ENCODE measurements around the gene DTX2.
"Not testable (repeated sequence)": the region's sequence is repeated elsewhere in the genome, so short reads cannot be mapped to it uniquely, and the experiment has no call there.

DTX2 gene

DNA sequence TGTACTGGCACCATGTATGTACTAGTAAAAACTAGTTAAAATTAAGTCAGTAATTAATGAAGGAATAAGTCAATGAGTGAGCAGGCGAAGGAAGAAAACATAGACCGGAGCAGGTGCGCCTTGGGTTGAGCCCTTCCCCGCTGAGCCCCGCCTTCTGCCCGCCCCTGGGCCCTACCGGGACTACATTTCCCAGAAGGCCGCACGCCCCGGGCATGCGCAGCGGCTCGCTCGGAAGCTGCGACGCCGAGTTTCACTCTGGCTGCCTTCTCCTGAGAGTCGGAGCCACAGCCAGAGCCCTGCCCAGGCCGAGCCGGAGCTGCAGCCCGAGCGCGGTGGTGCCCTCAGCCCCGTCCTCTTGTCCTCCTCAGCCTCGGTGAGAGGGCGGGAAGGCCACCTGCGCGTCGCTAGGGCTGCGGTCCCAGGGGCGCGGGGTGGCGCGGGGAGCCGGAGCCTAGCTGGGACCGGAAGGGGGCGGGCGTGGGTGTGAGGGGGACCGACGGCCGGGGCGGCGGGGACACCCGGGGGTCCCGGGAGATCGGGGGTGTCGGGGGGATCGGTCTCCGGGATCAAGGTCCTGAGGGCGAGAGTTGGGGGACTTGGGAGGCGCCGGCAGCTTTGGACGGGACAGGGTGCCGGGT is at the start of gene DTX2:
TSS of gene DTX2 (plus strand) at position 246 of the 638 bp plus-strand sequence. CDS start 18,801 bp downstream, outside the sequence.
- not testable (repeated sequence) for H3K4me1 ChIP-seq (ENCODE audit: control insufficient read depth, insufficient read depth, low read length); H3K9ac ChIP-seq (ENCODE audit: low read length); H3K36me3 ChIP-seq (ENCODE audit: control insufficient read depth, insufficient read depth, low read length); H3K27ac ChIP-seq (ENCODE audit: low read depth, low read length); H3K4me3 ChIP-seq (ENCODE audit: low read length); H3K27me3 ChIP-seq (ENCODE audit: control insufficient read depth, insufficient read depth, low read length)

DNA sequence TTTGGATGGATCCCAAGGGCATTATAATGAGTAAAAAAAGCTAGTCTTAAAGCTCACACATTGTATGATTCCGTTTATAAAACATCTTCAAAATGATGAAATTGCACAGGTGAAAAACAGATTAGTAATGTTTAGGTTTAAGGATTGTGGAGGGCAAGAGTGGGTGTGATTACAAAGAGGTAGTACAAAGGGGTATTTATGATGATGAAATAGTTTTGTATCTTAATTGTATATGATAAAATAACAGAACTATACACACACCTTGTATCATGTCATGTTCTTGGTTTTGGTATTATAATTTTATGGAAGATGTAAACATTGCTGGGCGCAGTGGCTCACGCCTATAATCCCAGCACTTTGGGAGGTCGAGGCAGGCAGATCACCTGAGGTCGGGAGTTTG is 49.3 kb upstream of the DTX2 start:
- H3K27ac ChIP-seq (ENCODE audit: low read depth, low read length), result no peak overlapping the region
- no peak overlapping the region for H3K9ac ChIP-seq (ENCODE audit: low read length)
- H3K36me3 ChIP-seq (ENCODE audit: control insufficient read depth, insufficient read depth, low read length), result no peaks in the 10 kb centered on the region
- H3K4me3 ChIP-seq (ENCODE audit: low read length), result no peak overlapping the region
- H3K27me3 ChIP-seq (ENCODE audit: control insufficient read depth, insufficient read depth, low read length), result no peaks in the 10 kb centered on the region
- no peaks in the 10 kb centered on the region for H3K4me1 ChIP-seq (ENCODE audit: control insufficient read depth, insufficient read depth, low read length)

DNA sequence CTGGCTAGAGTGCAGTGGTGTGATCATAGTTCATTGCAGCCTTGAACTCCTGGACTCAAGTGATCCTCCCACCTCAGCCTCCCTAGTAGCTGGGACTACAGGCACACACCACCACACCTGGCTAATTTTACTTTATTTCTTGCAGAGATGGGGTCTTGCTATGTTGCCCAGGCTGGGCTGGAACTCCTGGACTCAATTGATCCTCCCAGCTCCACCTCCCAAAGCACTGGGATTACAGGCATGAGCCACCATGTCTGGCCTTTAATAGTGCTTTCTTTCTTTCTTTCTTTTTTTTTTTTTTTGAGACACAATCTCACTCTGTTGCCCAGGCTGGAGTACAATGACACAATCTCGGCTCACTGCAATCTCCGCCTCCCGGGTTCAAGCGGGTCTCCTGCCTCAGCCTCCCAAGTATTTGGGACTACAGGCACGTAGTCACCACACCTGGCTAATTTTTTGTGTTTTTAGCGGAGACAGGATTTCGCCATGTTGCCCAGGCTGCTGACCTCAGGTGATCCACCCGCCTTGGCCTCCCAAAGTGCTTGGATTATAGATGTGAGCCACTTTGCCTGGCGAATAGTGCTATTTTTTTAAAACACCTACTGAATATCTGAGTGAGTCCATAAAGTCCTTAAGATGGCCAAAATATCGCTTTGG is 43.7 kb upstream of the DTX2 start:
- not testable (repeated sequence) for H3K4me3 ChIP-seq (ENCODE audit: low read length); H3K27me3 ChIP-seq (ENCODE audit: control insufficient read depth, insufficient read depth, low read length); H3K27ac ChIP-seq (ENCODE audit: low read depth, low read length); H3K4me1 ChIP-seq (ENCODE audit: control insufficient read depth, insufficient read depth, low read length); H3K36me3 ChIP-seq (ENCODE audit: control insufficient read depth, insufficient read depth, low read length); H3K9ac ChIP-seq (ENCODE audit: low read length)

DNA sequence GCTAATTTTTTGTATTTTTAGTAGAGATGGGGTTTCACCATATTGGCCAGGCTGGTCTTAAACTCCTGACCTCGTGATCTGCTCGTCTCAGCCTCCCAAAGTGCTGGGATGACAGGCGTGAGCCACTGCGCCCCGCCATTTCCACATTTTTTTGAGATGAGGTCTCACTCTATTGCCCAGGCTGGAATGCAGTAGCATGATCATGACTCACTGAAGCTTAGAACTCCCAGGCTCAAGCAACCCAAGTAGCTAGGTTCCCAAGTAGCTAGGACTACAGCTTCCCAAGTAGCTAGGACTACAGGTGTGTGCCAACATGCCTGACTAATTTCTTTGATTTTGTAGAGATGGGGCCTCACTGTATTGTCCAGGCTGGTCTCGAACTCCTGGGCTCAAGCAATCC is 40.4 kb upstream of the DTX2 start:
- H3K36me3 ChIP-seq (ENCODE audit: control insufficient read depth, insufficient read depth, low read length); H3K27me3 ChIP-seq (ENCODE audit: control insufficient read depth, insufficient read depth, low read length); H3K9ac ChIP-seq (ENCODE audit: low read length); H3K4me1 ChIP-seq (ENCODE audit: control insufficient read depth, insufficient read depth, low read length); H3K27ac ChIP-seq (ENCODE audit: low read depth, low read length); H3K4me3 ChIP-seq (ENCODE audit: low read length): not testable (repeated sequence)

DNA sequence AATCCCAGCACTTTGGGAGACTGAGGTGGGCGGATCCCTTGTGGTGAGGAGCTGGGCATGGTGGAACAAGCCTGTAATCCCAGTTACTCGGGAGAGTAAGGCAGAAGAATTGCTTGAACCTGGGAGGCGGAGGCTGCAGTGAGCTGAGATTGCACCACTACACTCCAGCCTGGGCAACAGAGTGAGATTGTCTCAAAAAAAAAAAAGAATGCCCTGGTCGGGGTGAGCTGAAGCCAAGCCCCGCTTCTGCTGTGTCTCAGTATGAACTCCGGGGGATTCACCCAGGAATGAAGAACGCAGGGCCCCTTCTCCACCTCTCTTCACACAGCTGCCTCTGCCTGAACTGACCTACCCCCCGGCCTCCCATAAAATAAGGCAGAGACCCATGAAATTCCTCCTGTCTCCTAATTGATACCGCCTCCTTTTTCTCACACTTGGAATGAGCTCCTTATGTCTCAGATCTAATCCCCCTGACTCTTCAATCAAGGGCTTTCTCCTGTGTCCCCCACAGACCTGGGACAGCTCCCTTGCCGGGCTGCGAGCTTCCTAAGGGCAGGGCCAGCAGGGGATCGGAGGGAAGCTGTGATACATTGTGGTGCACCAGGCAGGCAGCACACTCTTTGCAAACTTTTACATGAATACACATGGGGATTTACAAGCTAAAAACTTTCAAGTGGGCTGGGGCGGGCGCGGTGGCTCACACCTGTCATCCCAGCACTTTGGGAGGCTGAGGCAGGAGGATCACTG is 37.7 kb upstream of the DTX2 start:
- Histone ChIP-seq H3K4me1 (ENCODE audit: control insufficient read depth, insufficient read depth, low read length) (no peaks in the 10 kb centered on the region), H3K27ac (ENCODE audit: low read depth, low read length) (no peak overlapping the region), H3K9ac (ENCODE audit: low read length) (no peak overlapping the region), H3K27me3 (ENCODE audit: control insufficient read depth, insufficient read depth, low read length) (no peaks in the 10 kb centered on the region), H3K4me3 (ENCODE audit: low read length) (no peak overlapping the region), H3K36me3 (ENCODE audit: control insufficient read depth, insufficient read depth, low read length) (no peaks in the 10 kb centered on the region)

DNA sequence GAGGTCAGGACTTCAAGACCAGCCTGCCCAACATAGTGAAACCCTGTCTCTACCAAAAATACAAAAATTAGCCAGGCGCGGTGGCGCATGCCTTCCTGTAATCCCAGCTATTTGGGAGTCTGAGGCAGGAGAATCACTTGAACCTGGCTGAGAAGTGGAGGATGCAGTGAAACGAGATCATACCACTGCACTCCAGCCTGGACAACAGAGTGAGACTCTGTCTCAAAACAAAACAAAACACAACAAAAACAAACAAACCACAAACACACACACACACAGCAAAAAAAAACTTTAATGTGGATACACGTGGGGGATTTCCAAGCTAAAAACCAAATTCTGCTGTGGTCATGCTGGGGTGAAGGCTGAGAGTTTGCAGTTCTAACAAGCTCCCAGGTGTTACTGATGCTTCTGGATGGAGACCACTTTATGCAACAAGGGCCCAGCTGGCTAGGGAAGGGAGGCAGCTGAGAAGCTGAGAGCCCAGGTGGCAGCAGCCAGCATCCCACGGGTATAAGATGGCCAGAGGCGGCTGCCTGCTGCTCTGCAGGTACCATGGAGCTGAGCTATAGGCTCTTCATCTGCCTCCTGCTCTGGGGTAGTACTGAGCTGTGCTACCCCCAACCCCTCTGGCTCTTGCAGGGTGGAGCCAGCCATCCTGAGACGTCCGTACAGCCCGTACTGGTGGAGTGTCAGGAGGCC is 36.9 kb upstream of the DTX2 start, which contains the start of gene ZP3:
TSS of gene ZP3 (plus strand) at position 538 of the 699 bp plus-strand sequence. CDS start at position 553, 15 bp downstream.
- no peaks in the 10 kb centered on the region for H3K27me3 ChIP-seq (ENCODE audit: control insufficient read depth, insufficient read depth, low read length)

DNA sequence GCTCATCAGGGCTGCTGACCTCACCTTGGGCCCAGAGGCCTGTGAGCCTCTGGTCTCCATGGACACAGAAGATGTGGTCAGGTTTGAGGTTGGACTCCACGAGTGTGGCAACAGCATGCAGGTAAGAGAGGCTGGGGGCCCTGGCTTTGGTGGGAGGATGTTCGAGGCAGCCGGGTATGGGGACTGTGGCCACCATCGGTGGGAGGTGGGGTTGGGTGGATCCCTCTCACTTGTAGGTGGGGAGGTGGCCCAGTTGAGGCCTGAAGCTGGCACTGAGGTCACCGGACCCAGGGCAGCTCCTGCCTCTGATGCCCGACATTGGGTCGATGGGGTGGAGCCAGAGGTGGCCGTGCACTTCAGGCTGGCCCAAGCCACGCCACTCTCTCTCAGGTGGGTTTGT is 36.4 kb upstream of the DTX2 start:
- H3K27ac ChIP-seq (ENCODE audit: low read depth, low read length), result no peak overlapping the region
- no peaks in the 10 kb centered on the region for H3K27me3 ChIP-seq (ENCODE audit: control insufficient read depth, insufficient read depth, low read length)
- H3K4me1 ChIP-seq (ENCODE audit: control insufficient read depth, insufficient read depth, low read length), result no peaks in the 10 kb centered on the region
- H3K4me3 ChIP-seq (ENCODE audit: low read length), result no peak overlapping the region
- H3K9ac ChIP-seq (ENCODE audit: low read length), result no peak overlapping the region
- no peaks in the 10 kb centered on the region for H3K36me3 ChIP-seq (ENCODE audit: control insufficient read depth, insufficient read depth, low read length)

More for the DNA sequence above, 36.9 kb upstream of the DTX2 start, which contains the start of gene ZP3:
- Histone ChIP-seq H3K4me1 (ENCODE audit: control insufficient read depth, insufficient read depth, low read length) (no peaks in the 10 kb centered on the region), H3K36me3 (ENCODE audit: control insufficient read depth, insufficient read depth, low read length) (no peaks in the 10 kb centered on the region), H3K9ac (ENCODE audit: low read length) (no peak within 1 kb of the TSS), H3K27ac (ENCODE audit: low read depth, low read length) (no peak within 1 kb of the TSS), H3K4me3 (ENCODE audit: low read length) (no peak within 1 kb of the TSS)

DNA sequence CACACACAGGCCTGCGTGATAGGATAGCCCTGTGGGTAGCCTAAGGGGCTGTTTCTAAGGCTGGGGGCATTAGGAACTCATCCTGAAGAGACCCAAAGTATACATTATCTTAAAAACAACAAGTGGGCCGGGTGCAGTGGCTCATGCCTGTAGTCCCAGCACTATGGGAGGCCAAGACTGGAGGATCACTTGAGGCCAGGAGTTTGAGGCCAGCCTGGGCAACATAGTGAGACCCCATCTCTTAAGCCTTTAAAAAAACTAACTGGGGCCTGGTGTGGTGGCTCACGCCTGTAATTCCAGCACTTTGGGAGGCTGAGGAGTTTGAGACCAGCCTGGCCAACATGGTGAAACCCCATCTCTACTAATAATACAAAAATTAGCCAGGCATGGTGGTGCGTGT is 36.0 kb upstream of the DTX2 start:
- not testable (repeated sequence) for H3K27me3 ChIP-seq (ENCODE audit: control insufficient read depth, insufficient read depth, low read length); H3K4me1 ChIP-seq (ENCODE audit: control insufficient read depth, insufficient read depth, low read length); H3K9ac ChIP-seq (ENCODE audit: low read length)

DNA sequence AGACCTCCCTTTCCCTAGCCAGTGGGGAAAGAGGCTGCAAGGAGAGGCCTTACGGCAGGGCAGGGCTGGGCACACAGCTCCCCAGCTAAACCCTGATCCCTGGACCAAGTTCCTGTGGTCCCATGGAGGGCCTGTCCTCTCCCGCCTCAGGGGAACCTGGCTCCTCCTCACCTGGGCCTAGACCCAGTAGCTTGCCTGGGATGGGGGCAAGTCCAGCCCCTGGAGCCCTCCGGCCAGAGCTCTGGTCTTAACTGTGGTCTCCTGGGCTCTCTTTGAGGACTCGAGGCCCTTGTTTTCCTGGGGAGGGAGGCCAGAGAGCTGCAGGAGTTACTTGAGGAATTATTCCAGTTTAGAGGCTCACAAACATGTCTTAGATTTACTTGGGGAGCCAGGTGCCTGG is 35.3 kb upstream of the DTX2 start:
- no peak overlapping the region for H3K4me3 ChIP-seq (ENCODE audit: low read length)

More for the DNA sequence above, 36.0 kb upstream of the DTX2 start:
- H3K4me3 ChIP-seq (ENCODE audit: low read length); H3K36me3 ChIP-seq (ENCODE audit: control insufficient read depth, insufficient read depth, low read length); H3K27ac ChIP-seq (ENCODE audit: low read depth, low read length): not testable (repeated sequence)

DNA sequence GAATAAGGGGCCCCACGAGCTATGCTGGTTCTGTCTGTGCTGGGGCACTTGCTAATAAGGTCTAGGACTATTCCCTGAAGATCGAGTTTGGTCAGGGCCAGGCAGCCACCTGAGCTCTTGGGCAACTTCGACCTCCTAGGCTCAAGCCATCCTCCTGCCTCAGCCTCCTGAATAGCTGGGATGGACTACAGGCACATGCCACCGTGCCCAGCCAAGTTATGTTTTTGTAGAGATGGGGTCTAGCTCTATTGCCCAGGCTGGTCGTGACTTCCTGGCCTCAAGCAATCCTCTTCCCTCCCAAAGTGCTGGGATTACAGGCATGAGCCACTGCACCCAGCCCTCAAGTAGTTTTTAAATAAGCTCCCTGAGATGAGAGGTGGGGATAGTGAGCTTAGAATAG is 33.9 kb upstream of the DTX2 start:
- Histone ChIP-seq H3K9ac (ENCODE audit: low read length) (no peak overlapping the region), H3K4me3 (ENCODE audit: low read length) (no peak overlapping the region), H3K27me3 (ENCODE audit: control insufficient read depth, insufficient read depth, low read length) (no peaks in the 10 kb centered on the region), H3K36me3 (ENCODE audit: control insufficient read depth, insufficient read depth, low read length) (no peaks in the 10 kb centered on the region), H3K27ac (ENCODE audit: low read depth, low read length) (no peak overlapping the region), H3K4me1 (ENCODE audit: control insufficient read depth, insufficient read depth, low read length) (no peaks in the 10 kb centered on the region)

More for the DNA sequence above, 35.3 kb upstream of the DTX2 start:
- Histone ChIP-seq H3K27me3 (ENCODE audit: control insufficient read depth, insufficient read depth, low read length) (no peaks in the 10 kb centered on the region), H3K36me3 (ENCODE audit: control insufficient read depth, insufficient read depth, low read length) (no peaks in the 10 kb centered on the region), H3K9ac (ENCODE audit: low read length) (no peak overlapping the region), H3K27ac (ENCODE audit: low read depth, low read length) (no peak overlapping the region), H3K4me1 (ENCODE audit: control insufficient read depth, insufficient read depth, low read length) (no peaks in the 10 kb centered on the region)

DNA sequence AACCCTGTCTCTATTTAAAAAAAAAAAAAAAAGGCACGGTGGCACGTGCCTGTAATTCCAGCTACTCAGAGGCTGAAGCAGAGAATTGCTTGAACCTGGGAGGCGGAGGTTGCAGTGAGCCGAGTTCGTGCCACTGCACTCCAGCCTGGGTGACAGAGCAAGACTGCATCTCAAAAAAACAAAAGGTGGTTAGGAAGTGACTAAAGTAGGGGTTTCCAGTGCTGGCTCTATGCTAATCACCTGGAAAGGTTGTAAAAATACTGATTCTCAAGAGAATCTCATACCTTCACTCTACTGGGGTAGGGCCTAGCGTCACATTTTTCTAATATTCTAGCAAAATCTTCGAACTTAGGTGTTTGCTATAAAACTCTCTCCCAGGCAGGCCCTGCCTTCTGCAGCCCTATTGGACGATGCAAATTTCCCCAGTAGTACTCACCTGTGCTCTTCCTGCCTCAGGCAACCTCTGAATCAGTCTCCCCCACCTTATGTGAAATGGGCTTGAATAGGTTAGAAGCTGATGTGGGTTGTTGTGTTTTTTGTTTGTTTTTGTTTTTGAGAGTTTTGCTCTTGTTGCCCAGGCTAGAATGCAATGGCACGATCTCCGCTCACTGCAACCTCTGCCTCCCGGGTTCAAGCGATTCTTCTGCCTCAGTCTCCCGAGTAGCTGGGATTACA is 33.2 kb upstream of the DTX2 start:
- Histone ChIP-seq H3K4me1 (ENCODE audit: control insufficient read depth, insufficient read depth, low read length) (no peaks in the 10 kb centered on the region), H3K27ac (ENCODE audit: low read depth, low read length) (no peak overlapping the region), H3K9ac (ENCODE audit: low read length) (no peak overlapping the region), H3K27me3 (ENCODE audit: control insufficient read depth, insufficient read depth, low read length) (no peaks in the 10 kb centered on the region), H3K36me3 (ENCODE audit: control insufficient read depth, insufficient read depth, low read length) (no peaks in the 10 kb centered on the region), H3K4me3 (ENCODE audit: low read length) (no peak overlapping the region)

Measured in rectal smooth muscle tissue (tissue), 1 donor.